Measurements from ENCODE around the gene PLXNC1.

Gene PLXNC1

GRCh38 chr12:94227066-94227465 lies 78.7 kb downstream of the PLXNC1 start:
- Histone ChIP-seq H3K36me3 (ENCODE audit: insufficient read depth, low read length) (no peaks in the 10 kb centered on the region), H3K4me1 (ENCODE audit: insufficient read depth, low read length) (0 out of 2 replicates have a peak, but pooled peaks cover 4% of the 10 kb centered on the region), H3K9me3 (ENCODE audit: control insufficient read depth, insufficient read depth, low read length) (no peaks in the 10 kb centered on the region), H3K9ac (ENCODE audit: low read depth, low read length) (no peak overlapping the region)

DNA sequence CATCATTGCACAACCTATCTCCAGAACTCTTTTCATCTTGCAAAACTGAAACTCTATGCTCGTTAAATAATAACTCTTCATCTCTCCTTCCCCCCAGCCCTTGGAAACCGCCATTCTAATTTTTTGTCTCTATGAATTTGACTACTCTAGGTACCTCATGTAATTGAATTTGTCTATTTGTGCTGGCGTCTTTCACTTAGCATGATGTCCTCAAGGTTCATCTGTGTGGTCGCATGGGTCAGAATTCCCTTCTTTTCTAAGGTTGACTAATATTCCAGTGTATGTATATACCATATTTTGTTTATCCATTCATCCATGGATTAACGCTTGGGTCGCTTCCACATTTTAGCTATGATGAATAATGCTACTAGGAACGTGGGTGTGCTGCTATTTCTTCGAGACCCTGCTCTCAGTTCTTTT lies 80.1 kb downstream of the PLXNC1 start:
- no peaks in the 10 kb centered on the region for H3K9me3 ChIP-seq (ENCODE audit: control insufficient read depth, insufficient read depth, low read length)
- 0 out of 2 replicates have a peak, but pooled peaks cover 4% of the 10 kb centered on the region for H3K4me1 ChIP-seq (ENCODE audit: insufficient read depth, low read length)
- no peak overlapping the region for H3K9ac ChIP-seq (ENCODE audit: low read depth, low read length)
- H3K36me3 ChIP-seq (ENCODE audit: insufficient read depth, low read length), result no peaks in the 10 kb centered on the region

GRCh38 chr12:94229902-94230301 lies 81.5 kb downstream of the PLXNC1 start:
- Histone ChIP-seq H3K9ac (ENCODE audit: low read depth, low read length) (no peak overlapping the region), H3K4me1 (ENCODE audit: insufficient read depth, low read length) (0 out of 2 replicates have a peak, but pooled peaks cover 4% of the 10 kb centered on the region), H3K9me3 (ENCODE audit: control insufficient read depth, insufficient read depth, low read length) (no peaks in the 10 kb centered on the region), H3K36me3 (ENCODE audit: insufficient read depth, low read length) (no peaks in the 10 kb centered on the region)

DNA sequence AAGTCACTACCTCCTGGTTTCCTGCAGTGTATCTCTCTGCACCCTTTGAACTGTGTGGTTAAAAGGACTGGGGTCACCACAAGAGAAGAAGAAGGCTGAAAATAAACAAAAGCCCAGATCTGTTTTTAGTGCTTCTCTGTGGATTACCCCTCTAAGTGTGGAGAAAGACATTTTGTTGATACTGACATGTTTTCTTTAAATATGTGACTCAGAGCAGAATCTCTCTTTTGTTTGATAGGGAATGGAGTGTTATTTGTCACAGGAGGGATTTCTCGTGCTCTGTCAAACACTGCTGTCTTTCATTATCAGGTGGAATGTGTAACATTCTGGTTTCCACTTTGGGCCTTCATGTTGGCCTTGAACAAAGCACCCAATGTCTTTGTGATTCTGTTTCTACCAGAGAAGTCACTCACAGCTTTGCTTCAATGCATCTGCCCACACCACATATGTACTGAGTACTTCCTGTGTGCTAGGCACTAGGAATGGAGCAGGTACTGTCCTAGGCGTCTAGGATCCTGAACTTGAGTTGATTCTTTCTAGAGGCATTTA lies 82.1 kb downstream of the PLXNC1 start:
- H3K36me3 ChIP-seq (ENCODE audit: insufficient read depth, low read length), result no peaks in the 10 kb centered on the region
- H3K4me1 ChIP-seq (ENCODE audit: insufficient read depth, low read length), result 0 out of 2 replicates have a peak, but pooled peaks cover 4% of the 10 kb centered on the region
- H3K9me3 ChIP-seq (ENCODE audit: control insufficient read depth, insufficient read depth, low read length), result no peaks in the 10 kb centered on the region
- H3K9ac ChIP-seq (ENCODE audit: low read depth, low read length), result no peak overlapping the region

GRCh38 chr12:94231709-94232108 lies 83.3 kb downstream of the PLXNC1 start:
- 0 out of 2 replicates have a peak, but pooled peaks cover 4% of the 10 kb centered on the region for H3K4me1 ChIP-seq (ENCODE audit: insufficient read depth, low read length)
- no peak overlapping the region for H3K9ac ChIP-seq (ENCODE audit: low read depth, low read length)
- H3K36me3 ChIP-seq (ENCODE audit: insufficient read depth, low read length), result no peaks in the 10 kb centered on the region
- H3K9me3 ChIP-seq (ENCODE audit: control insufficient read depth, insufficient read depth, low read length), result no peaks in the 10 kb centered on the region

DNA sequence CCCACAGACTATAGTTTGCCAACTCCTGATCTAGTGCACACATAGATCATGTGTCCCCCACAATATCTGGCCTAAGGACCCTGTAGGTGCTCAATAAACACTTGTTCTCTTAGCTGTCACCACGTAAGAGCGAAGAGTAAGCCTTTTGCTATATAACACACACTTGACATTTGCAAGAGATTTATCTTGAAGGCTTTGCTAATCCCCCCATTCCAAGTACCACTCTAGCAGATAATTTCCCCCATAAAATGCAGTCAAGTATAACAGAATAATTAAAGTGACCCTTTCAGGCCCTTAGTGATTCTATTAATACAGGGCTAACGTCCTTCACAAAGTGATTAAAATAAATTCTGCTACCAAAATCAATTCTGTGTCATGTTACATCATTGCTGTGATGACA lies 87.5 kb downstream of the PLXNC1 start:
- H3K4me1 ChIP-seq (ENCODE audit: insufficient read depth, low read length), result no peaks in the 10 kb centered on the region
- H3K9me3 ChIP-seq (ENCODE audit: control insufficient read depth, insufficient read depth, low read length), result no peaks in the 10 kb centered on the region
- no peaks in the 10 kb centered on the region for H3K36me3 ChIP-seq (ENCODE audit: insufficient read depth, low read length)
- no peak overlapping the region for H3K9ac ChIP-seq (ENCODE audit: low read depth, low read length)

DNA sequence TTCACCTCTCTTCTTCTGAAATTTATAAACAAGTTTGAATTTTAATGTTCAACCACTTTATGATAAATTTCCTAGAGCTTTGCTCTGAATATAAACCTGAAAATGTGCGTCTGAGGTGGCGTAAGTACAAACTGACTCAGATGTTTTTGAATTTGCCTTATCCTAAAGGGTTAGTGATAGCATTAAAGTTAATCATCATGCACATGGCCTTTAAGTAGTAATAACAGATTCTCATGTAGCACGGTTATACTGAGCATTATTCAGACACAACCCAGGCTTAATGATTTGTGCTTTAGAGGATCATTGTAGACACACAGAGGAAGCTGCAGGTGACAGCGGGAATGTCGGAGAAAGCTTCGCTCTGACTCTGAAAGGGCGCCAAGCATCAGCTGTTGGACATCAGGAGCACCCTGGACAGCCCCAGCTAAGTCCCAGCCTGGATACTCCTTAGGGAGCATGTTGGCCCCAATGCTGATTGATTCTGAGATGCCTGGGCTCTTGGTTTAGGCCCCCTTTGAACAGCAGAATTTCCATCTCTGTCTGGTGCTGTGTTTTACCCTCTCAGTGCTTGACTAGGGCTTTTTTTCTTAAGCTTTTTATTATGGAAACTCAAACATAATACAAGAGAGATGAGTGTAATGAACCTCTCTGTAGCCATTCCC lies 91.1 kb downstream of the PLXNC1 start:
- Histone ChIP-seq H3K36me3 (ENCODE audit: insufficient read depth, low read length) (no peaks in the 10 kb centered on the region), H3K9me3 (ENCODE audit: control insufficient read depth, insufficient read depth, low read length) (no peaks in the 10 kb centered on the region), H3K4me1 (ENCODE audit: insufficient read depth, low read length) (no peaks in the 10 kb centered on the region), H3K9ac (ENCODE audit: low read depth, low read length) (no peak overlapping the region)

DNA sequence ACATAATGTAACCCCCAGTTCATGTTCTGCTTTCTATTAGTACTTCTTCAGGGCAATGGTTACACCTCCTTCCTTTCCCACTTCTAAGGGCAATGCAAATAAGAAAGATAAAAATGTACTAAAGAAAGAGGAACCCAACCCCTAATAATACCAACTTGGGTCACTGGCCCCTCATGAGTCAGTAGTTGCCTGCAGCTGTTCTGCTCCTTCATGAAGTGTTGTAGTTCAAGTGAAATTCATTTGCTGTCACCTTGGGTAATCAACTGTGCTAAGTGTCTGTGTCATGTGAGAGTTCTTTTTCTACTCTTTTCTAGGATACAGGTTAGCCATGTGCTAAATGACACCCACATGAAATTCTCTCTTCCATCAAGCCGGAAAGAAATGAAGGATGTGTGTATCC lies 91.8 kb downstream of the PLXNC1 start:
- Histone ChIP-seq H3K9me3 (ENCODE audit: control insufficient read depth, insufficient read depth, low read length) (no peaks in the 10 kb centered on the region), H3K36me3 (ENCODE audit: insufficient read depth, low read length) (no peaks in the 10 kb centered on the region), H3K9ac (ENCODE audit: low read depth, low read length) (no peak overlapping the region), H3K4me1 (ENCODE audit: insufficient read depth, low read length) (no peaks in the 10 kb centered on the region)

DNA sequence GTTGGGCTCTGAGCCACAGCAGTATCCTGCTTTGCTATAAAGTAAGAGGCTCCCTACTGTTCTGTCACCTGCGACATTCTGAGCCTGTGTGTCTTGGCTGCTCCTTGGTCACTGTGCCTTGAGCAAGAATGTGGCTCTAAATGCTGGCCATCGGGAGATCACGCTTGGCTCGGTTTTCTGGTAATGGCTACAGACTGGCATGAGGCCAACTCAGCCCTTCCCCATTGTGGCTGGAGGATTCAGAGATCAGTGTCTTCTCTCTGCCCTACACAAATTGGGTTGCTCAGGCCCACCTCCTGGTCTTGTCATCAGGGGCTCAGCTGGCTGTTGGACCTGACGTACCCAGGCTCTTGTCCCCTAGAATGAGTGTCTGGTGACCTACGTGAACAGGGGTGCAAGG lies 94.5 kb downstream of the PLXNC1 start:
- Histone ChIP-seq H3K9ac (ENCODE audit: low read depth, low read length) (no peak overlapping the region), H3K36me3 (ENCODE audit: insufficient read depth, low read length) (no peaks in the 10 kb centered on the region), H3K9me3 (ENCODE audit: control insufficient read depth, insufficient read depth, low read length) (no peaks in the 10 kb centered on the region), H3K4me1 (ENCODE audit: insufficient read depth, low read length) (0 out of 2 replicates have a peak, but pooled peaks cover 5% of the 10 kb centered on the region)

- no peaks in the 10 kb centered on the region for H3K36me3 ChIP-seq (ENCODE audit: insufficient read depth, low read length)
- H3K4me1 ChIP-seq (ENCODE audit: insufficient read depth, low read length), result 0 out of 2 replicates have a peak, but pooled peaks cover 5% of the 10 kb centered on the region
- H3K9me3 ChIP-seq (ENCODE audit: control insufficient read depth, insufficient read depth, low read length), result no peaks in the 10 kb centered on the region
- no peak overlapping the region for H3K9ac ChIP-seq (ENCODE audit: low read depth, low read length)
These were observed 96.1 kb downstream of the PLXNC1 start for GRCh38 chr12:94244165-94245133.

GRCh38 chr12:94245631-94246383 lies 97.4 kb downstream of the PLXNC1 start:
- no peaks in the 10 kb centered on the region for H3K36me3 ChIP-seq (ENCODE audit: insufficient read depth, low read length)
- no peaks in the 10 kb centered on the region for H3K9me3 ChIP-seq (ENCODE audit: control insufficient read depth, insufficient read depth, low read length)
- H3K9ac ChIP-seq (ENCODE audit: low read depth, low read length), result no peak overlapping the region

GRCh38 chr12:94247246-94247645 lies 98.9 kb downstream of the PLXNC1 start:
- Histone ChIP-seq H3K4me1 (ENCODE audit: insufficient read depth, low read length) (0 out of 2 replicates have a peak, but pooled peaks cover 5% of the 10 kb centered on the region), H3K9me3 (ENCODE audit: control insufficient read depth, insufficient read depth, low read length) (no peaks in the 10 kb centered on the region), H3K9ac (ENCODE audit: low read depth, low read length) (no peak overlapping the region), H3K36me3 (ENCODE audit: insufficient read depth, low read length) (no peaks in the 10 kb centered on the region)

More at GRCh38 chr12:94245631-94246383, 97.4 kb downstream of the PLXNC1 start:
- H3K4me1 ChIP-seq (ENCODE audit: insufficient read depth, low read length), result 0 out of 2 replicates have a peak, but pooled peaks cover 5% of the 10 kb centered on the region

- H3K4me1 ChIP-seq (ENCODE audit: insufficient read depth, low read length), result 0 out of 2 replicates have a peak, but pooled peaks cover 5% of the 10 kb centered on the region
- H3K36me3 ChIP-seq (ENCODE audit: insufficient read depth, low read length), result no peaks in the 10 kb centered on the region
- H3K9ac ChIP-seq (ENCODE audit: low read depth, low read length), result no peak overlapping the region
- H3K9me3 ChIP-seq (ENCODE audit: control insufficient read depth, insufficient read depth, low read length), result no peaks in the 10 kb centered on the region
These were observed 100.2 kb downstream of the PLXNC1 start for GRCh38 chr12:94248582-94248981.

GRCh38 chr12:94250130-94250529 lies 101.8 kb downstream of the PLXNC1 start:
- H3K36me3 ChIP-seq (ENCODE audit: insufficient read depth, low read length), result no peaks in the 10 kb centered on the region
- no peak overlapping the region for H3K9ac ChIP-seq (ENCODE audit: low read depth, low read length)
- H3K9me3 ChIP-seq (ENCODE audit: control insufficient read depth, insufficient read depth, low read length), result no peaks in the 10 kb centered on the region

More at GRCh38 chr12:94250130-94250529, 101.8 kb downstream of the PLXNC1 start:
- peaks cover 10% of the 10 kb centered on the region; the same call in 1 of the 2 replicates for H3K4me1 ChIP-seq (ENCODE audit: insufficient read depth, low read length)

Measured in ES-I3 (cell line).